GM12874 (cell line): ENCODE data around the gene PRM3.
A peak's percentile ranks its signal among the peaks of the same experiment; 100 is the strongest.

ENCODE experiments used
- TF ChIP-seq, protein P1 (sequence below): IDR thresholded peaks from 2 replicates; pipeline ENCODE4 v1.5.1; 2011; ENCODE audit warnings: low read depth, mild to moderate bottlenecking, control low read depth, low read length, moderate library complexity; ENCODE audit not compliant: insufficient read depth

Gene PRM3

DNA sequence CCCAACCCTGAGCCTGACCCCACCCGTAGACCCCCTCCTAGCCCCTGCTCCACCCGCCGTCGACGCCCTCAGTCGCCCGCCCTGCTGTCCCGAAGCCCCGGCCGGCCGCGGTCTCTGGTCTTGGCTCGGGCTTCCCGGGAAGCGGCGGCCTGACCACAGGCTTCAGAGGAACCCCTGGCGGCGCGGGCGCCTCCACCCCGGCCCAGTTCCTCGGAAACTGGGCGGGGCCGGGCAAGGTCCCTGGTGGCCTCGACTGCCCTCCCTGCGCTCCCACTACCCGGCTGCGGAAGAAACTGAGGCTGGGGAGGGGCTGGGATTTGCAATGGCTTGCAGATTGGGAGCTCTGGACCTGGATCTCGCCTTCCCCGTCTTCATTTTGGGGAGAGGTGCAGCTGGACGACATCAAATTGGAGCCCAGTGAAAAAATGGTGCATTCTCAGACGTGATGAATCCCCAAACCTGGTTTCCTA, 16.7 kb downstream of the PRM3 start:
- TF ChIP-seq, protein P1, sequence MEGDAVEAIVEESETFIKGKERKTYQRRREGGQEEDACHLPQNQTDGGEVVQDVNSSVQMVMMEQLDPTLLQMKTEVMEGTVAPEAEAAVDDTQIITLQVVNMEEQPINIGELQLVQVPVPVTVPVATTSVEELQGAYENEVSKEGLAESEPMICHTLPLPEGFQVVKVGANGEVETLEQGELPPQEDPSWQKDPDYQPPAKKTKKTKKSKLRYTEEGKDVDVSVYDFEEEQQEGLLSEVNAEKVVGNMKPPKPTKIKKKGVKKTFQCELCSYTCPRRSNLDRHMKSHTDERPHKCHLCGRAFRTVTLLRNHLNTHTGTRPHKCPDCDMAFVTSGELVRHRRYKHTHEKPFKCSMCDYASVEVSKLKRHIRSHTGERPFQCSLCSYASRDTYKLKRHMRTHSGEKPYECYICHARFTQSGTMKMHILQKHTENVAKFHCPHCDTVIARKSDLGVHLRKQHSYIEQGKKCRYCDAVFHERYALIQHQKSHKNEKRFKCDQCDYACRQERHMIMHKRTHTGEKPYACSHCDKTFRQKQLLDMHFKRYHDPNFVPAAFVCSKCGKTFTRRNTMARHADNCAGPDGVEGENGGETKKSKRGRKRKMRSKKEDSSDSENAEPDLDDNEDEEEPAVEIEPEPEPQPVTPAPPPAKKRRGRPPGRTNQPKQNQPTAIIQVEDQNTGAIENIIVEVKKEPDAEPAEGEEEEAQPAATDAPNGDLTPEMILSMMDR: no peak

GRCh38 chr16:11255737-11256660, 17.4 kb downstream of the PRM3 start, which contains the start of gene SOCS1:
TSS of gene SOCS1 (minus strand) at chr16:11256204. CDS start at chr16:11255478, 726 bp downstream.
- TF ChIP-seq, protein P1: peak; percentile 83

DNA sequence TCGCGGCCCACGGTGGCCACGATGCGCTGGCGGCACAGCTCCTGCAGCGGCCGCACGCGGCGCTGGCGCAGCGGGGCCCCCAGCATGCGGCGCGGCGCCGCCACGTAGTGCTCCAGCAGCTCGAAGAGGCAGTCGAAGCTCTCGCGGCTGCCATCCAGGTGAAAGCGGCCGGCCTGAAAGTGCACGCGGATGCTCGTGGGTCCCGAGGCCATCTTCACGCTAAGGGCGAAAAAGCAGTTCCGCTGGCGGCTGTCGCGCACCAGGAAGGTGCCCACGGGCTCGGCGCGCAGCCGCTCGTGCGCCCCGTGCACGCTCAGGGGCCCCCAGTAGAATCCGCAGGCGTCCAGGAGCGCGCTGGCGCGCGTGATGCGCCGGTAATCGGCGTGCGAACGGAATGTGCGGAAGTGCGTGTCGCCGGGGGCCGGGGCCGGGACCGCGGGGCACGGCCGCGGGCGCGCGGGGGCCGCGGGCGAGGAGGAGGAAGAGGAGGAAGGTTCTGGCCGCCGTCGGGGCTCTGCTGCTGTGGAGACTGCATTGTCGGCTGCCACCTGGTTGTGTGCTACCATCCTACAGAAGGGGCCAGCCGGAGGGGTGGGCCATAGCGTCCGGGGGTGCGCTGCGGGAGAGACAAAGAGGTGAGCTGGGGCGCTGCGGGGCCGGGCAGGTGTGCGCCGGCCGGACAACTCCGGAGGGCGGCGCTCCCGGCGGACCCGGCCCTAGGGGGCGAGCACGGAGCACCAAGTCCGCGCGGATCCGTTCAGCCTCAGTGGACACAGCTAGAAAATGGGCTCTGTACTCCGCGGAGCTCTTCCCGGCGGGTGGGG, 18.3 kb downstream of the PRM3 start:
- TF ChIP-seq, protein P1: peak; percentile 51

DNA sequence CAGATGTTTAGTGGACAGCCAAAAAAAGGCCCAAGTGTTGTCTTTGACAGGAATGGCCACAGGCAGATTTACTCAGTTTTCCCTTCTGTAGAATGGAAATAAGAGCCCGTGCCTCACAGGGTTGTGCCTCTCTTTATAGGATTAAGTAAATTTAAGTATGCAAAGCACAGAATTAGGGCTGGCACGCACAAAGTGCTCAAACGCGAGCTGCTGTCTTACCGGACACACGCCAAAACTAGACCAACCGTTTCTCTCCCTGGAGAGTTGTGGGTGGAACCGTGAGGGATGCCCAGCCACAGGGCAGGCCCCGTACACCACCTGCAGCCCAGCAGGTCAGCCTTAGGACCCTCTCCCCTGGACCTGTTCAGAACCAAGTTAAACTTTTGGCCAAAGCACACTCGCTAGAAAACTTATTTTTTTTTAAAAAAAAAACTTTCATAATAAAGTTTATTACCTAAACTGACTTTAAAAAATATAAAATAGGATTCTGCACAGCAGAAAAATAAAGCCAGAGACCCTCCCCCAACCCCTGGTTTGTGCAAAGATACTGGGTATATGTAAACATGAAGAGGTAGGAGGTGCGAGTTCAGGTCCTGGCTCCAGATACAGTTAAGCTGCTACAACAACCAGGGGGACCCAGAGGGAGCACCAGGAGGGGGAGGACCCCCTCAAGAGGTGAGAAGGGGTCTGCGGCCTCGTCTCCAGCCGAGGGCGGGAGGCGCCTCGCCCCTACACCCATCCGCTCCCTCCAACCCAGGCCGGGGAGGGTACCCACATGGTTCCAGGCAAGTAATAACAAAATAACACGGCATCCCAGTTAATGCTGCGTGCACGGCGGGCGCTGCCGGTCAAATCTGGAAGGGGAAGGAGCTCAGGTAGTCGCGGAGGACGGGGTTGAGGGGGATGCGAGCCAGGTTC, 19.2 kb downstream of the PRM3 start:
- TF ChIP-seq, protein P1: no peak

GRCh38 chr16:11253009-11253994, 20.1 kb downstream of the PRM3 start:
- TF ChIP-seq, protein P1: no peak

- TF ChIP-seq, protein P1: no peak
These were observed 20.9 kb downstream of the PRM3 start for GRCh38 chr16:11252482-11252931.
